ENCODE data around the gene OPRM1.

OPRM1 gene

GRCh38 chr6:154154389-154154967, 115.4 kb downstream of the OPRM1 start:
- TF ChIP-seq CTCF (IDR thresholded peaks at IDR 0.05) = peak; percentile 92
- Histone ChIP-seq H3K4me1 (peaks cover 43% of the 10 kb centered on the region), H3K36me3 (ENCODE audit: control insufficient read depth, insufficient read depth, low read length) (no peaks in the 10 kb centered on the region), H3K27ac (no peak overlapping the region), H3K4me2 (ENCODE audit: low read length) (no peak overlapping the region), H3K9me3 (ENCODE audit: control insufficient read depth, low read length) (no peaks in the 10 kb centered on the region), H2AFZ (peak overlapping the region; percentile 2), H3K79me2 (no peaks in the 10 kb centered on the region), H3K4me3 (ENCODE audit: low read depth, low read length) (no peak overlapping the region), H3K9ac (no peak overlapping the region), H3K27me3 (ENCODE audit: control insufficient read depth, insufficient read depth, low read length) (no peaks in the 10 kb centered on the region)

- H3K36me3 ChIP-seq (ENCODE audit: control insufficient read depth, insufficient read depth, low read length) = no peaks in the 10 kb centered on the region
- peaks cover 45% of the 10 kb centered on the region for H3K4me1 ChIP-seq
- H3K27me3 ChIP-seq (ENCODE audit: control insufficient read depth, insufficient read depth, low read length) = no peaks in the 10 kb centered on the region
- no peak overlapping the region for H3K9ac ChIP-seq
- no peaks in the 10 kb centered on the region for H3K9me3 ChIP-seq (ENCODE audit: control insufficient read depth, low read length)
- peak overlapping the region; percentile 90 for H2AFZ ChIP-seq
- TF ChIP-seq CTCF (IDR thresholded peaks at IDR 0.05) = peak; percentile 79
- peak overlapping the region; percentile 93 for H3K27ac ChIP-seq
- peak overlapping the region; percentile 59 for H3K4me2 ChIP-seq (ENCODE audit: low read length)
- peak overlapping the region; percentile 8 for H3K4me3 ChIP-seq (ENCODE audit: low read depth, low read length)
- H3K79me2 ChIP-seq = no peaks in the 10 kb centered on the region
These were observed 117.3 kb downstream of the OPRM1 start for GRCh38 chr6:154156135-154156896.

GRCh38 chr6:154157082-154157481, 118.0 kb downstream of the OPRM1 start:
- no peaks in the 10 kb centered on the region for H3K79me2 ChIP-seq
- H3K4me3 ChIP-seq (ENCODE audit: low read depth, low read length) = peak overlapping the region; percentile 8
- peak overlapping the region; percentile 93 for H3K27ac ChIP-seq
- TF ChIP-seq CTCF (IDR thresholded peaks at IDR 0.05) = no peak
- H3K27me3 ChIP-seq (ENCODE audit: control insufficient read depth, insufficient read depth, low read length) = no peaks in the 10 kb centered on the region
- H3K9ac ChIP-seq = no peak overlapping the region
- peaks cover 45% of the 10 kb centered on the region for H3K4me1 ChIP-seq
- H3K4me2 ChIP-seq (ENCODE audit: low read length) = peak overlapping the region; percentile 59
- no peaks in the 10 kb centered on the region for H3K9me3 ChIP-seq (ENCODE audit: control insufficient read depth, low read length)
- H3K36me3 ChIP-seq (ENCODE audit: control insufficient read depth, insufficient read depth, low read length) = no peaks in the 10 kb centered on the region
- H2AFZ ChIP-seq = peak overlapping the region; percentile 90

- H3K79me2 ChIP-seq = no peaks in the 10 kb centered on the region
- peak overlapping the region; percentile 8 for H3K4me3 ChIP-seq (ENCODE audit: low read depth, low read length)
- no peak for TF ChIP-seq CTCF (IDR thresholded peaks at IDR 0.05)
- peak overlapping the region; percentile 93 for H3K27ac ChIP-seq
- H3K4me2 ChIP-seq (ENCODE audit: low read length) = peak overlapping the region; percentile 59
- peaks cover 45% of the 10 kb centered on the region for H3K4me1 ChIP-seq
- H3K9ac ChIP-seq = no peak overlapping the region
- H2AFZ ChIP-seq = peak overlapping the region; percentile 90
- H3K9me3 ChIP-seq (ENCODE audit: control insufficient read depth, low read length) = no peaks in the 10 kb centered on the region
- H3K36me3 ChIP-seq (ENCODE audit: control insufficient read depth, insufficient read depth, low read length) = no peaks in the 10 kb centered on the region
- H3K27me3 ChIP-seq (ENCODE audit: control insufficient read depth, insufficient read depth, low read length) = no peaks in the 10 kb centered on the region
These were observed 118.7 kb downstream of the OPRM1 start for GRCh38 chr6:154157706-154158105.
